ENCODE data around the gene PLXNB2.

Gene PLXNB2

GRCh38 chr22:50257041-50257440 is 50.4 kb downstream of the PLXNB2 start:
- Histone ChIP-seq H3K4me1 (peaks cover 28% of the 10 kb centered on the region), H3K4me2 (no peak overlapping the region), H3K27ac (no peak overlapping the region), H3K9me3 (no peaks in the 10 kb centered on the region), H3K27me3 (no peaks in the 10 kb centered on the region), H3K9ac (no peak overlapping the region), H3K36me3 (peaks cover 69% of the 10 kb centered on the region), H3K4me3 (no peak overlapping the region), H4K20me1 (peaks cover 70% of the 10 kb centered on the region)
- TF ChIP-seq Cebpa-rat (IDR thresholded peaks at IDR 0.05), result no peak

GRCh38 chr22:50256258-50256862 is 51.1 kb downstream of the PLXNB2 start:
- Histone ChIP-seq H3K4me1 (peaks cover 34% of the 10 kb centered on the region), H3K27ac (no peak overlapping the region), H3K9ac (no peak overlapping the region), H3K4me3 (no peak overlapping the region), H3K4me2 (no peak overlapping the region), H3K36me3 (peaks cover 69% of the 10 kb centered on the region), H4K20me1 (peaks cover 77% of the 10 kb centered on the region), H3K27me3 (no peaks in the 10 kb centered on the region), H3K9me3 (no peaks in the 10 kb centered on the region)
- TF ChIP-seq Cebpa-rat (IDR thresholded peaks at IDR 0.05), result no peak

DNA sequence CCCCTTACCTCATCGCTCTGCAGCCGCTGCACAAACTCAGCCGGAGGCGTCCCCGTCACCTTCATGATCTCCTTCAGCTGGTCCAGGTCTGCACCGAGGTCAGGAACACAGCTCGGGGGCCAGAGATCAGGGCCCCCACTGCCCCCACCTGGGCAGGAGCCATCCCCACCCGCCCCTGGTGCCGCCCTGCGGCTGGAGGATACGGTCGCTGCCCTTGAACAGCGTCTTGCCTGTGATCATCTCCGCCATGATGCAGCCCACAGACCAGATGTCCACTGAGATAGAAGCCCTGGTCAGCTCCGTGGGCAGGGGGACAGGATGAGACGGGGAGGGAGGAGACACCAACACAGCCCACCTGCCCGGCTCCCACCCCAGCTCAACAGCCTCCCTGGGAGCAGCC is 51.8 kb downstream of the PLXNB2 start:
- Histone ChIP-seq H3K9me3 (no peaks in the 10 kb centered on the region), H4K20me1 (peaks cover 74% of the 10 kb centered on the region), H3K27me3 (no peaks in the 10 kb centered on the region), H3K4me1 (peaks cover 33% of the 10 kb centered on the region), H3K27ac (no peak overlapping the region), H3K9ac (no peak overlapping the region), H3K36me3 (peaks cover 69% of the 10 kb centered on the region), H3K4me2 (no peak overlapping the region), H3K4me3 (no peak overlapping the region)
- no peak for TF ChIP-seq Cebpa-rat (IDR thresholded peaks at IDR 0.05)

DNA sequence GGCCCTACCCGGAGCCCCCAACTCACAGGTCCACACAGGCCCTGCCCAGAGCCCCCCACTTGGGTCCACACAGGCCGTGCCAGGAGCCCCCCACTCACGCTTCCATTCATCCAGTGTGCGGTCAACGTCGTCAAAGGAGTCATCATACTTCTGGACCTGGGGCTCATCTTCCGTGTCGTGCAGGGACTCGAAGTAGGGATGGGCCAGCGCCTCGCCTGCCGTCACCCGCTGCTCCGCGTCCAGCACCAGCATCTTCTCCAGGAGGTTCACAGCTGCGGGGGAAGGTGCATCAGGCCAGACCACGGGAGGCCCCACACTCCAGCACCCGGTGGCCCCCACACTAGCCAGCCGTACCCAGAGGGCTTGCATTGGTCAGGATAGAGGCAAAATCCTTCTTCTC is 52.3 kb downstream of the PLXNB2 start:
- Histone ChIP-seq H3K4me3 (no peak overlapping the region), H3K4me2 (no peak overlapping the region), H3K36me3 (peaks cover 69% of the 10 kb centered on the region), H4K20me1 (peaks cover 72% of the 10 kb centered on the region), H3K27ac (no peak overlapping the region), H3K27me3 (no peaks in the 10 kb centered on the region), H3K9ac (no peak overlapping the region), H3K9me3 (no peaks in the 10 kb centered on the region), H3K4me1 (peaks cover 32% of the 10 kb centered on the region)
- no peak for TF ChIP-seq Cebpa-rat (IDR thresholded peaks at IDR 0.05)

DNA sequence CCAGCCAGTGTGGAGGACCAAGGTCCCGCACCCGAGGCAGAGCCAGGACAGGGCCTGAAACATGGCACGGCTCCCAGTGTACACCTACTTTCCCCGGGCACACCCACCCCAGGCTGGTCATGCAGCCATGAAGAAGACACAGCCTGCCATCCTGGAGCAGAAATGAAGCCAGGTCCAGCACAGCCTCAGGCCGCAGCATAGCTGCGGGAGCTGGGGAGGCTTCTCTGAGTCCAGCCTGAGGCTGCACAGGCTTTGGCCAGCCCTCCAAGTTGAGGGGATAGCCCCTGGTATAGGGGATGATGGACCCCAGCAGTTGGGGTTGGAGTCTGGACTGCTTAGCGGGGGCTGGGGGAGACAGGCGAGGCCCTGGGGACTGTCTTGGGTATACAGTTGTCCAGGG is 53.5 kb downstream of the PLXNB2 start:
- Histone ChIP-seq H3K4me2 (no peak overlapping the region), H3K9me3 (no peaks in the 10 kb centered on the region), H3K27me3 (no peaks in the 10 kb centered on the region), H4K20me1 (peaks cover 72% of the 10 kb centered on the region), H3K36me3 (peaks cover 64% of the 10 kb centered on the region), H3K4me1 (peaks cover 33% of the 10 kb centered on the region), H3K4me3 (no peak overlapping the region), H3K9ac (no peak overlapping the region), H3K27ac (no peak overlapping the region)
- no peak for TF ChIP-seq Cebpa-rat (IDR thresholded peaks at IDR 0.05)

DNA sequence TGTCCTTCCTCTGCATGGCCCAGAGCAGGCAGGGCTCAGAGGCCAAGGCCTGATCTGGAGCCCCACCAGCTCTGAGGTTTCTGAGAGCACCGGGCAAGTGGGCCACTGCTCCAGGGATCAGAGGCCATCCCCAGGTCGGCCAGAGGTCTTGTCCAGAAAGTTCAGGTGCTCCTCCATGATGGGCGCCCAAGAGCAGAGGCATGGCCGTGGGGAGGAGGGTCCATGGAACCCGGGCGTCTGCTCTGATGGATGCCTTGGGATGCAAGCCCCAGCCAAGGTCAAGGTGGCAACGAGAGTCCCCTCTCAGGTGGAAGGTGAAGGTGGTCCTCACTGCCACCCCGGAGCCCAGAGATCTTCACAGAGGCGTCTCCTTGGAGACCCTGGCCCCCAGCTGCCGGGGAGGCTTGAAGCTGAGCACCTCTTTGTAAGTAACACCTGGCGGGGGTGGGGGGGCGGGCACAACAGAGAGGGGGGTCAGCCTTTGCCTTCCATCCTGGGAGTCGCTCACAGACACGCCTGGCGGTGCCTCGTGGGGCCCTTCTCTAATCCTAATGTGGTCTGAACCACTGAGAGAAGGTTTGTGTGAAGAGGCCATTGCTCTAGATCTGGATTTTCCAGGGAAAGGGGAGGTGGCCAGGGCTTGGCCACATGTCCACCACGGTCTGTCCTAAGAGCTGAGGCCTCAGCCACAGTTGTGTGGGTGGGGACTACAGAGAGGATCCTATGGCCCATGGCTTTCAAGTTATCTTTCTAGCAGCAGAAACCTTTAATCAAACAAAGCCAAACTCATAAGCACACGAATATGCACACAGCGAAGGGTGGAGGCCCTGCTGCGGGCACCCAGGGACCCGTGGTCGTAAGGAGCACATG is 54.2 kb downstream of the PLXNB2 start:
- H3K4me1 ChIP-seq, result peaks cover 33% of the 10 kb centered on the region
- no peak overlapping the region for H3K4me3 ChIP-seq
- H3K9me3 ChIP-seq, result no peaks in the 10 kb centered on the region
- H3K9ac ChIP-seq, result no peak overlapping the region
- no peak overlapping the region for H3K27ac ChIP-seq
- H3K4me2 ChIP-seq, result no peak overlapping the region
- no peaks in the 10 kb centered on the region for H3K27me3 ChIP-seq
- peaks cover 63% of the 10 kb centered on the region for H3K36me3 ChIP-seq
- peaks cover 68% of the 10 kb centered on the region for H4K20me1 ChIP-seq
- TF ChIP-seq Cebpa-rat (IDR thresholded peaks at IDR 0.05), result no peak

DNA sequence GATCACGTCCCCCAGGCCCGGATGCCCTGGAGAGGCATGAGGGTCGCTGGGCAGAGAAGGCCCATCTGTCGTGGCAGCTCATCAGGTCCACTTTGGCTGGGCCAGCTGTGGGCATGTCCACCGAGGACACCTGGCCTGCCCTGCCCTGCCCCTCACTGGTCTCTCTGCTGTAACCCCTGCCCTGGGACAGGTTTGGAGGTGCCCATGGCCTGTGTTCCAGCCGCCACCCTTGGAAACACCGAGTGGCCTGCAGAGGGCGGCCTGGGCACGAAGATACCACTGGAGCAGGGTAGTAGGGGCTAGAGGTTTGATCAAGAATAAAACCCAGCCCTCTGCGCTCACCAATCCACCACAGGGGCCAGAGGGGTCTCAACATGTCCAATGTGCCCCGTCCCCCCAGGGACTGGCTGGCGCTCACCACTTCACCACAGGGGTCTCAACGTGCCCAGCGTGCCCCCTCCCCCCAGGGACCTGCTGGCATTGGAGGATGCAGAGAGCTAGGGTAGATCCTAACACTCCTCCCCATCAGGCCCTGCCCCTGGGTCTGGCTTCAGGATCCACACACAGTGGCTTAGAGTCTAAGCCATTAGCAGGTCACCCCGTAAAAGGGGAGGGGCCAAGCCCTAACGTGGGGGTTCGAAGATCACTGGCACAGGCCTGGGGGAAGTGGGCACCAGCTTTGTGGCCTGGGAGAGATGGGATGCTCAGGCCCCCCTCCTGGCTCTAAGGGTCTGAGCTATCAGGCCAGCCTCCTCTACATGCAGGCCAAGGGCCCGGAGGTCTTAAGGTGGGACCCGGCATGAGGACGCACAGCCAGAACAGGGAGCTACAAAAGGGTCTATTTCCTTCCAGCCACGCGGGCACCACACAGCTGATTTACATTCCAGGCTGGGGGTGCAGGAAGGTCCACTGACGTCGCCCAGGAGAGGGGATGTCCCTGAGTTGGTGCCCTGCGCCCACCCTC is 55.1 kb downstream of the PLXNB2 start:
- peaks cover 69% of the 10 kb centered on the region for H4K20me1 ChIP-seq
- H3K27me3 ChIP-seq, result no peaks in the 10 kb centered on the region
- peak overlapping the region; percentile 81; the same call in 1 of the 2 replicates for H3K9ac ChIP-seq
- H3K27ac ChIP-seq, result 0 out of 2 replicates have a peak overlapping the region, but pooled peaks have one; percentile 84
- H3K36me3 ChIP-seq, result peaks cover 64% of the 10 kb centered on the region
- no peaks in the 10 kb centered on the region for H3K9me3 ChIP-seq
- H3K4me1 ChIP-seq, result peaks cover 43% of the 10 kb centered on the region
- TF ChIP-seq Cebpa-rat (IDR thresholded peaks at IDR 0.05), result no peak
- H3K4me2 ChIP-seq, result peak overlapping the region; percentile 85
- peak overlapping the region; percentile 76 for H3K4me3 ChIP-seq

DNA sequence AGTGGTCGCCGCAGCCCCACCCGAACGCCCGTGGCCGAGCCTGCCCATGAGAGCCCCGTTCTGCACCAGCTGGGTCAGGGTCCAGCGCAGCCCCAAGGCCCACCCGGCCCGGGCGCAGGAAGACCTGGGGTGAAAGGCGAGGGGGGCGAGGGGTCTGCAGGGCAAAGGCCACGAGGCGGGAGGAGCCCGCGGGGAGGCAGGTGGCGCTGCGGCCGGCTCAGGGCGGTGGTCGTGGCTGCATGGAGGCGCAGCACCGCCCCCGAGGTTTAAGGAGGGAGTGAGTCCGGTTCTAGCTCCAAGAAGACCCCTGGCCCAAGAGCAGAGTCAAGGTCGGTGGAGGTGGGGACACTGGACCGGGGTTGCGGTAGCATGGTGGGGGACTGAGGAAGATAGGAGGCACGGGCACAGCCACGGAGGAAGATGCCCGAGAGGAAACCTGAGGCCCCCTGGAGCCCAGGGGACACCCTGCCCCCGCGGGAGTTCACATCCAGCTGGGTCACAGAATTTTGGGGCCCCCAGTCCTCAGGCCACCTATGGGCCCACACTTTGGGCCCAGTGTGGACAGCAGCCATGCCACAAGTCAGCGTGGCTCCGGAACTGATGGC is 55.9 kb downstream of the PLXNB2 start:
- no peak for TF ChIP-seq Cebpa-rat (IDR thresholded peaks at IDR 0.05)
- H3K4me3 ChIP-seq, result peak overlapping the region; percentile 76

More for the DNA sequence above, 55.9 kb downstream of the PLXNB2 start:
- Histone ChIP-seq H3K27me3 (no peaks in the 10 kb centered on the region), H3K4me2 (peak overlapping the region; percentile 85), H3K27ac (peak overlapping the region; percentile 84), H3K9me3 (no peaks in the 10 kb centered on the region), H3K9ac (peak overlapping the region; percentile 81), H3K36me3 (peaks cover 63% of the 10 kb centered on the region), H4K20me1 (peaks cover 67% of the 10 kb centered on the region), H3K4me1 (peaks cover 46% of the 10 kb centered on the region)

All from BLaER1 (cell line).